HepG2 (cell line): ENCODE results near the gene PGS1.

ENCODE experiments used
- YY1 ChIP-seq: IDR thresholded peaks from 2 replicates; pipeline ENCODE4 v1.6.1; 2011; ENCODE audit warnings: low read length, low read depth, moderate library complexity, mild to moderate bottlenecking; ENCODE audit not compliant: insufficient read depth, insufficient replicate concordance
- TF ChIP-seq, protein P1 (sequence below): sonication (generic); formaldehyde crosslinking; IDR thresholded peaks from 2 replicates; pipeline ENCODE4 v1.4.0; 2020; ENCODE audit warnings: missing genetic modification reagents
- TF ChIP-seq, protein P2 (sequence below), 2 experiments: fragments of 450-650 bp in 1 of 2; sonication (generic) in 1 of 2; formaldehyde crosslinking in 1 of 2; IDR thresholded peaks; 2 replicates each; pipeline versions ENCODE4 v1.6.1 to v1.8.0; 2016 to 2022; ENCODE audit warnings: antibody characterized with exemption in 1 of 2, mild to moderate bottlenecking in 1 of 2, missing genetic modification reagents in 1 of 2
- TF ChIP-seq, protein P3 (sequence below): sonication (generic); formaldehyde crosslinking; IDR thresholded peaks from 2 replicates; pipeline ENCODE4 v1.4.0; 2020; ENCODE audit warnings: missing genetic modification reagents
- TF ChIP-seq, protein P4 (sequence below): sonication (generic); formaldehyde crosslinking; IDR thresholded peaks from 2 replicates; pipeline ENCODE4 v1.5.0; 2020; ENCODE audit warnings: mild to moderate bottlenecking, missing genetic modification reagents, moderate library complexity

DNA sequence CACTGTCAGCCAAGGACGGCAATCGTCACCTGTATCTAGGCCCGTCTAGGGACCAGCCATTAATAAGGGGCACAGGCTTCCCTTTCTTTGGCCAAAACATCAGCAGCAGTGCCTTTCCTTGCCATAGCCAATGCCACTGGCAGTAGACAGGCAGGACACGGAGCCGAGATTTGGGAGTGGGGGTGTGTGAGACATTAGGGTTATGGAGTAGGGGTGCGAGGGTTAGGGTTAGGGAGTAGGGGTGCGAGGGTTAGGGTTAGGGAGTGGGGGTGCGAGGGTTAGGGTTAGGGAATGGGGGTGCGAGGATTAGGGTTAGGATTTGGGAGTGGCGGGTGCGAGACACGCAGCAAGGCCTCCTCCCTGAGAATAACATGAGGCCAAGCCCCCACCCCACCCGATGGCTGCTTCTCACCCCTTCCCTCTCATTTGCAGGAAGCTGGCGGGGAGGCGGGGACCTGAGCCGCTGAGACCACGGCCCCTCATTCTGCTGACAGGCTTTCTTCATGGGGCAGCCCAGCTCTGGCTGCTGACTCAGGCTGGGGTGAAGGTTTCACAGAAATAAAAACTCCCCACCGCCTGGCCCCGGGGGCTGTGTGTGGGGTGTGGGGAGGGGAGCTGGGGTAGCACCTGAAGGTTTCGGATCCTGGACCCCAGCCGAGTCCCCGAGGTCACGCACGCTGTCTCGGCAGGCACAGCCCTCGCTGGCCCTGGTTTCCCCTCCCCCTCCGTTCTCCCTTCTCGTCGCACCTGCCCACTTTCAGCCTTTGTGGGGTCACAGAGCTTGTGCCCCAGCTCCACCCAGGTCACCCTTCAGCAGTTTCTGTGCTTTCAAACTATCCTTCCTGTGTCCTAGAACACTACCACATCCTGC is 93.8 kb downstream of the PGS1 start:
- TF ChIP-seq, protein P1, sequence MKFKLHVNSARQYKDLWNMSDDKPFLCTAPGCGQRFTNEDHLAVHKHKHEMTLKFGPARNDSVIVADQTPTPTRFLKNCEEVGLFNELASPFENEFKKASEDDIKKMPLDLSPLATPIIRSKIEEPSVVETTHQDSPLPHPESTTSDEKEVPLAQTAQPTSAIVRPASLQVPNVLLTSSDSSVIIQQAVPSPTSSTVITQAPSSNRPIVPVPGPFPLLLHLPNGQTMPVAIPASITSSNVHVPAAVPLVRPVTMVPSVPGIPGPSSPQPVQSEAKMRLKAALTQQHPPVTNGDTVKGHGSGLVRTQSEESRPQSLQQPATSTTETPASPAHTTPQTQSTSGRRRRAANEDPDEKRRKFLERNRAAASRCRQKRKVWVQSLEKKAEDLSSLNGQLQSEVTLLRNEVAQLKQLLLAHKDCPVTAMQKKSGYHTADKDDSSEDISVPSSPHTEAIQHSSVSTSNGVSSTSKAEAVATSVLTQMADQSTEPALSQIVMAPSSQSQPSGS (CRISPR knock-in tag): no peak
- TF ChIP-seq, protein P2, sequence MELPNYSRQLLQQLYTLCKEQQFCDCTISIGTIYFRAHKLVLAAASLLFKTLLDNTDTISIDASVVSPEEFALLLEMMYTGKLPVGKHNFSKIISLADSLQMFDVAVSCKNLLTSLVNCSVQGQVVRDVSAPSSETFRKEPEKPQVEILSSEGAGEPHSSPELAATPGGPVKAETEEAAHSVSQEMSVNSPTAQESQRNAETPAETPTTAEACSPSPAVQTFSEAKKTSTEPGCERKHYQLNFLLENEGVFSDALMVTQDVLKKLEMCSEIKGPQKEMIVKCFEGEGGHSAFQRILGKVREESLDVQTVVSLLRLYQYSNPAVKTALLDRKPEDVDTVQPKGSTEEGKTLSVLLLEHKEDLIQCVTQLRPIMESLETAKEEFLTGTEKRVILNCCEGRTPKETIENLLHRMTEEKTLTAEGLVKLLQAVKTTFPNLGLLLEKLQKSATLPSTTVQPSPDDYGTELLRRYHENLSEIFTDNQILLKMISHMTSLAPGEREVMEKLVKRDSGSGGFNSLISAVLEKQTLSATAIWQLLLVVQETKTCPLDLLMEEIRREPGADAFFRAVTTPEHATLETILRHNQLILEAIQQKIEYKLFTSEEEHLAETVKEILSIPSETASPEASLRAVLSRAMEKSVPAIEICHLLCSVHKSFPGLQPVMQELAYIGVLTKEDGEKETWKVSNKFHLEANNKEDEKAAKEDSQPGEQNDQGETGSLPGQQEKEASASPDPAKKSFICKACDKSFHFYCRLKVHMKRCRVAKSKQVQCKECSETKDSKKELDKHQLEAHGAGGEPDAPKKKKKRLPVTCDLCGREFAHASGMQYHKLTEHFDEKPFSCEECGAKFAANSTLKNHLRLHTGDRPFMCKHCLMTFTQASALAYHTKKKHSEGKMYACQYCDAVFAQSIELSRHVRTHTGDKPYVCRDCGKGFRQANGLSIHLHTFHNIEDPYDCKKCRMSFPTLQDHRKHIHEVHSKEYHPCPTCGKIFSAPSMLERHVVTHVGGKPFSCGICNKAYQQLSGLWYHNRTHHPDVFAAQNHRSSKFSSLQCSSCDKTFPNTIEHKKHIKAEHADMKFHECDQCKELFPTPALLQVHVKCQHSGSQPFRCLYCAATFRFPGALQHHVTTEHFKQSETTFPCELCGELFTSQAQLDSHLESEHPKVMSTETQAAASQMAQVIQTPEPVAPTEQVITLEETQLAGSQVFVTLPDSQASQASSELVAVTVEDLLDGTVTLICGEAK (IDR thresholded peaks at IDR 0.05): no peak
- TF ChIP-seq, protein P2 (CRISPR knock-in tag; IDR thresholded peaks at IDR 0.05): no peak
- TF ChIP-seq, protein P3, sequence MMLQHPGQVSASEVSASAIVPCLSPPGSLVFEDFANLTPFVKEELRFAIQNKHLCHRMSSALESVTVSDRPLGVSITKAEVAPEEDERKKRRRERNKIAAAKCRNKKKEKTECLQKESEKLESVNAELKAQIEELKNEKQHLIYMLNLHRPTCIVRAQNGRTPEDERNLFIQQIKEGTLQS (CRISPR knock-in tag): no peak
- no peak for TF ChIP-seq YY1
- TF ChIP-seq, protein P4, sequence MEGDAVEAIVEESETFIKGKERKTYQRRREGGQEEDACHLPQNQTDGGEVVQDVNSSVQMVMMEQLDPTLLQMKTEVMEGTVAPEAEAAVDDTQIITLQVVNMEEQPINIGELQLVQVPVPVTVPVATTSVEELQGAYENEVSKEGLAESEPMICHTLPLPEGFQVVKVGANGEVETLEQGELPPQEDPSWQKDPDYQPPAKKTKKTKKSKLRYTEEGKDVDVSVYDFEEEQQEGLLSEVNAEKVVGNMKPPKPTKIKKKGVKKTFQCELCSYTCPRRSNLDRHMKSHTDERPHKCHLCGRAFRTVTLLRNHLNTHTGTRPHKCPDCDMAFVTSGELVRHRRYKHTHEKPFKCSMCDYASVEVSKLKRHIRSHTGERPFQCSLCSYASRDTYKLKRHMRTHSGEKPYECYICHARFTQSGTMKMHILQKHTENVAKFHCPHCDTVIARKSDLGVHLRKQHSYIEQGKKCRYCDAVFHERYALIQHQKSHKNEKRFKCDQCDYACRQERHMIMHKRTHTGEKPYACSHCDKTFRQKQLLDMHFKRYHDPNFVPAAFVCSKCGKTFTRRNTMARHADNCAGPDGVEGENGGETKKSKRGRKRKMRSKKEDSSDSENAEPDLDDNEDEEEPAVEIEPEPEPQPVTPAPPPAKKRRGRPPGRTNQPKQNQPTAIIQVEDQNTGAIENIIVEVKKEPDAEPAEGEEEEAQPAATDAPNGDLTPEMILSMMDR: no peak
